ENCODE data around the gene RELL1.

RELL1 gene

DNA sequence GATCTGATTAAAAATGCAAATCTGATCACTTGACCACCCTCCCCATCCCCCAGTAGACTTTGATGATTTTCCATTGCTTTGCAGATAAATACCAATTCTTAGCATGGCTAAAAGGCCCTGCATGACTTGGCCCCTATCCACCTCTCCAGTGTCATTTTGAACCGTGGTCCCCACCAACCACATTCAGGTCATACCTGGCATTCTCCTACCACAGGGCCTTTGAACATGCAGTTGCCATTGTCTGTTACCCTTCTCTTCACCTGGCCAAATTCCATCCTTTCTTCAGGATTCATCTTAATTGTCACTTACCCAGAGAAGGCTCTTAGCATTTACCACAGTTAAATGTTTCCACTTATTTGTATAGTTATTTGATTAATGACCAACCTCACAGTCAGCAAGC lies 36.9 kb upstream of the RELL1 start:
- Histone ChIP-seq H3K36me3 (ENCODE audit: control insufficient read depth in 1 of 2, insufficient read depth in 2 of 2, low read length in 2 of 2) (no peaks in the 10 kb centered on the region), H3K9ac (ENCODE audit: low read depth in 1 of 2, low read length in 2 of 2) (no peak overlapping the region), H3K27me3 (ENCODE audit: control insufficient read depth in 1 of 2, insufficient read depth in 2 of 2, low read length in 2 of 2) (no peaks in the 10 kb centered on the region), H3K4me3 (ENCODE audit: low read depth in 1 of 2, low read length in 2 of 2) (no peak overlapping the region), H3K4me1 (ENCODE audit: control insufficient read depth in 1 of 2, insufficient read depth in 2 of 2, low read length in 2 of 2) (peaks cover 0 to 7% of the 10 kb centered on the region in 2 donors), H3K9me3 (ENCODE audit: control insufficient read depth in 1 of 2, low read length in 2 of 2) (no peaks in the 10 kb centered on the region), H3K27ac (ENCODE audit: low read depth, low read length) (no peak overlapping the region)

DNA sequence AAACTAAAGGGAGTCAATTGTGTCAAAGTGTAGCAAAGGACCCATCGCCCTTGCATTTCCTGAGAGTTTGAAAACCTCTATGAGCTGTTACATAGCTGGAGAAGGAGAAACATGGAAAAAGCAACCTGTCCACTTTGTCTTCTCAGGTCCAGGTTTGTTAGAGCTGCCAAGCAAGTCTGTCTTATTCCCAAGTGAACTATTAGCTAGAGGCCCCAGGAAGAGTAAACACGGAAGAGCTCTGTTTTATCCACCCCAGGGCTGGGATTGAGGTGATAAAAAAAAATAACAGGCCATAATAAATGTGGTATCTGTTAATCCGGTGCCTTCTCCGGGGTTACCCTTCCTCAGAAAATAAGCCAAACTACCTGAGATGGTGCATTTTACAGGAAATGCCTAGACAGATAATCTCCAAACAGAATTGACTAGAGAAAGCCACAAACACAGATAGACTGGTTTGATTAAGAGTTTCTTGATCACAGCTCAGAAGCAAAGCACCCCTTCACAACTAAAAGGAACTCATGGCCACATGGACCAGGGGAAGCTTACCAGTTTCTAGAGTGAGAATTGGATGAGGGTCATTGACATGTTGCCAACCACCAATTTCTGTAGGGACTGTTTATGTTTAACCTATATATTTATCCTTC lies 35.9 kb upstream of the RELL1 start:
- no peak overlapping the region for H3K27ac ChIP-seq (ENCODE audit: low read depth, low read length)
- H3K4me1 ChIP-seq (ENCODE audit: control insufficient read depth in 1 of 2, insufficient read depth in 2 of 2, low read length in 2 of 2) = peaks cover 0 to 7% of the 10 kb centered on the region in 2 donors
- no peaks in the 10 kb centered on the region for H3K9me3 ChIP-seq (ENCODE audit: control insufficient read depth in 1 of 2, low read length in 2 of 2)
- no peak overlapping the region for H3K9ac ChIP-seq (ENCODE audit: low read depth in 1 of 2, low read length in 2 of 2)
- H3K4me3 ChIP-seq (ENCODE audit: low read depth in 1 of 2, low read length in 2 of 2) = no peak overlapping the region
- H3K27me3 ChIP-seq (ENCODE audit: control insufficient read depth in 1 of 2, insufficient read depth in 2 of 2, low read length in 2 of 2) = no peaks in the 10 kb centered on the region
- H3K36me3 ChIP-seq (ENCODE audit: control insufficient read depth in 1 of 2, insufficient read depth in 2 of 2, low read length in 2 of 2) = no peaks in the 10 kb centered on the region

DNA sequence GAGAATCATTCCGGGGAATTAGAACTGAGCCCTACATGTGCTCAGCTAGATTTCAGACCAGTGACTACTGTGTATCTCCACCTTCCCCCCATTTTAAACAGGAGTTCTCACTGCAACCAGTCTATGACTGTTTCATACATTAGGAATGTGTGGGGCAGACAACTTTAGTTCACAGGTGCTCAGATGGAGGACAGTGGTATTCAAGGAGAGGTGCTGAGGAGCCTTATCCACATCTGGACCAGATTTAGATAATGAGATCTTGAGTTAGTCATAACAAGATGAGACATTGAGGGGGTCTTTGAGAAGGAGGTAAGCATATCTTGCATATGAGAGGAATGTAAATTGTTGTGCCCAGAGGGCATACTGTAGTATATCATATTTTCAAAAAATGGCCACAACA lies 32.8 kb upstream of the RELL1 start:
- Histone ChIP-seq H3K4me3 (ENCODE audit: low read depth in 1 of 2, low read length in 2 of 2) (no peak overlapping the region), H3K9ac (ENCODE audit: low read depth in 1 of 2, low read length in 2 of 2) (no peak overlapping the region), H3K36me3 (ENCODE audit: control insufficient read depth in 1 of 2, insufficient read depth in 2 of 2, low read length in 2 of 2) (no peaks in the 10 kb centered on the region), H3K4me1 (ENCODE audit: control insufficient read depth in 1 of 2, insufficient read depth in 2 of 2, low read length in 2 of 2) (peaks cover 0 to 23% of the 10 kb centered on the region in 2 donors), H3K9me3 (ENCODE audit: control insufficient read depth in 1 of 2, low read length in 2 of 2) (no peaks in the 10 kb centered on the region), H3K27ac (ENCODE audit: low read depth, low read length) (no peak overlapping the region), H3K27me3 (ENCODE audit: control insufficient read depth in 1 of 2, insufficient read depth in 2 of 2, low read length in 2 of 2) (no peaks in the 10 kb centered on the region)

DNA sequence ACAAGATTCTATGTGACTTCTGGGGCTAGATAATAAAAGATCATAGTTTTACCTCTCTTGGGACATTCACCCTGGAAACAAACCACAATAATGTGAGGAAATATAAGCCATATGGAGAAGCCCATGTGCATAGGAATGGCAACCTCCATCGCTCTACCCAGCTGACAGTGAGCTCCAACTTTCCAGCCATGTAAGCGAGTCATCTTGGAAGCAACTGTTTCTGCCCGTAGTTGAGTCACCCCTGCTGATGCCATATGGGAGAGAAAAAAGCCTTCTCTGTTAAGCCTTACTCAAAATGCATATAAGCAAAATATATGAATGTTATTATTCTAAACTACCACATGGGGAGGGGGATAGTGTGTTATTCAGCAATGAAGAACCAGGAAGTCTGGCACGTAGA lies 31.4 kb upstream of the RELL1 start:
- Histone ChIP-seq H3K4me1 (ENCODE audit: control insufficient read depth in 1 of 2, insufficient read depth in 2 of 2, low read length in 2 of 2) (peaks cover 0 to 23% of the 10 kb centered on the region in 2 donors), H3K9me3 (ENCODE audit: control insufficient read depth in 1 of 2, low read length in 2 of 2) (no peaks in the 10 kb centered on the region), H3K36me3 (ENCODE audit: control insufficient read depth in 1 of 2, insufficient read depth in 2 of 2, low read length in 2 of 2) (no peaks in the 10 kb centered on the region), H3K27me3 (ENCODE audit: control insufficient read depth in 1 of 2, insufficient read depth in 2 of 2, low read length in 2 of 2) (no peaks in the 10 kb centered on the region), H3K9ac (ENCODE audit: low read depth in 1 of 2, low read length in 2 of 2) (no peak overlapping the region), H3K27ac (ENCODE audit: low read depth, low read length) (no peak overlapping the region), H3K4me3 (ENCODE audit: low read depth in 1 of 2, low read length in 2 of 2) (no peak overlapping the region)

DNA sequence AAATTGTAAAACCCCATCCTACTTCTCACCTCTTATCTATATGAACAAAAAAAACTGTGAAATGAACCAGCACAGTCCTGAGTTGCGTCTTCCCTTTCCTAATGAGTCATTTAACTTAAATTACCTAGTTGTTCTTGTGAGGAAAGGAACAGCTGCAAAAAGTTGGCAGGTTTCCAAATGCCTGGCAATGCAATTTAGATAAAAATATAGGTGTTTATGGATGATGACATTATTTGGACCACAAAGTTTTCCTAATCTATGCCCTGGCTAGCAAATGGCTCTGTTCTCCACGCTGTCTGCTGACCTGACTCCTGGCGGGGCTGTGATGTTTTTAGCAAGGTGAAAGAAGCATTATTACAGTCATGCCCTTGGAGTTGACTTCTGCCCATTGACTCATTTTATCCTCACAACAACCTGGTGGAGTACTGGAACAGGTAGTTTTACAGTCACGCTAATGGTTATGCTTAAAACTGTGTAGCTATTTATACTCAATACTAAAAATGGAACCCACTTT lies 29.8 kb upstream of the RELL1 start:
- H3K27ac ChIP-seq (ENCODE audit: low read depth, low read length) = no peak overlapping the region
- no peaks in the 10 kb centered on the region for H3K9me3 ChIP-seq (ENCODE audit: control insufficient read depth in 1 of 2, low read length in 2 of 2)

DNA sequence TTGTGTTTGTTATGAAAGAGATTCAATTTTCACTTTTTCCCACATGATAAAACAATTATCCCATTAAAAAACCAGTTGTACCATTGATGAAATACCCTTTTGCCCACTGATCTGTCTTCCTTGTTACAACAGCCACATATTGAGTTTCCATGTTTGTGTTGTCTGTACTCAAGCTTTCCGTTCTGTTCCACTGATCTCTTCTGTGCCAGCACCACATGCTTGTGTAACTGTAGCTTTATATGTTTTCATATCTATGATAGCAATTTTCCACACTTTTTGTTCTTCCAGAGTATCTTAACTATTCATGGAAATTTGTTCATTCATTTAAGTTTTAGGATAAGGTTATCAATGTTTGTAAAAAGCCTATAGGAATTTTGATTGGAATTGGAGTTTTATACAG lies 24.3 kb upstream of the RELL1 start:
- H3K4me3 ChIP-seq (ENCODE audit: low read depth in 1 of 2, low read length in 2 of 2) = no peak overlapping the region
- H3K27me3 ChIP-seq (ENCODE audit: control insufficient read depth in 1 of 2, insufficient read depth in 2 of 2, low read length in 2 of 2) = no peaks in the 10 kb centered on the region
- H3K9me3 ChIP-seq (ENCODE audit: control insufficient read depth in 1 of 2, low read length in 2 of 2) = no peaks in the 10 kb centered on the region
- no peak overlapping the region for H3K9ac ChIP-seq (ENCODE audit: low read depth in 1 of 2, low read length in 2 of 2)
- H3K27ac ChIP-seq (ENCODE audit: low read depth, low read length) = no peak overlapping the region
- H3K4me1 ChIP-seq (ENCODE audit: control insufficient read depth in 1 of 2, insufficient read depth in 2 of 2, low read length in 2 of 2) = peaks cover 0 to 5% of the 10 kb centered on the region in 2 donors
- no peaks in the 10 kb centered on the region for H3K36me3 ChIP-seq (ENCODE audit: control insufficient read depth in 1 of 2, insufficient read depth in 2 of 2, low read length in 2 of 2)

More for the DNA sequence above, 29.8 kb upstream of the RELL1 start:
- H3K9ac ChIP-seq (ENCODE audit: low read depth in 1 of 2, low read length in 2 of 2) = no peak overlapping the region
- H3K4me1 ChIP-seq (ENCODE audit: control insufficient read depth in 1 of 2, insufficient read depth in 2 of 2, low read length in 2 of 2) = peaks cover 0 to 16% of the 10 kb centered on the region in 2 donors
- no peaks in the 10 kb centered on the region for H3K36me3 ChIP-seq (ENCODE audit: control insufficient read depth in 1 of 2, insufficient read depth in 2 of 2, low read length in 2 of 2)
- H3K27me3 ChIP-seq (ENCODE audit: control insufficient read depth in 1 of 2, insufficient read depth in 2 of 2, low read length in 2 of 2) = no peaks in the 10 kb centered on the region
- H3K4me3 ChIP-seq (ENCODE audit: low read depth in 1 of 2, low read length in 2 of 2) = no peak overlapping the region

DNA sequence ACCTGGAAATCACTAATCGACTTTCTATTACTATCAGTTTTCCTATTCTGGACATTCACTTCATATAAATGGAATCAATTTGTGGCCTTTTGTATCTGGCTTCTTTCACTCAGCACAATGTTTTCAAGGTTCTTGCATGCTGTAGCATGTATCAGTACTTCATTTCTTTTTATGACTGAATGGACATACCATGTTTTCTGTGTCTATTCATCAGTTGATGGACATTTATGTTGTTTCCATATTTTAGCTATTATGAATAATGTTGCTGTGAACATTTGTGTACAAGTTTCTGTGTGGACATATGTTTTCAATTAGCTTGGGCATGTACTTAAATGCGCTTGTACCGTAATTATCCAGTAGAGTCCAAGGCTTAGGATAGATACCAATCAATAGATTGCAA lies 19.9 kb upstream of the RELL1 start:
- H3K9me3 ChIP-seq (ENCODE audit: control insufficient read depth in 1 of 2, low read length in 2 of 2) = no peaks in the 10 kb centered on the region
- H3K9ac ChIP-seq (ENCODE audit: low read depth in 1 of 2, low read length in 2 of 2) = no peak overlapping the region
- H3K4me1 ChIP-seq (ENCODE audit: control insufficient read depth in 1 of 2, insufficient read depth in 2 of 2, low read length in 2 of 2) = peaks cover 0 to under 1% of the 10 kb centered on the region in 2 donors
- no peaks in the 10 kb centered on the region for H3K27me3 ChIP-seq (ENCODE audit: control insufficient read depth in 1 of 2, insufficient read depth in 2 of 2, low read length in 2 of 2)
- H3K27ac ChIP-seq (ENCODE audit: low read depth, low read length) = no peak overlapping the region
- H3K4me3 ChIP-seq (ENCODE audit: low read depth in 1 of 2, low read length in 2 of 2) = no peak overlapping the region
- H3K36me3 ChIP-seq (ENCODE audit: control insufficient read depth in 1 of 2, insufficient read depth in 2 of 2, low read length in 2 of 2) = no peaks in the 10 kb centered on the region

DNA sequence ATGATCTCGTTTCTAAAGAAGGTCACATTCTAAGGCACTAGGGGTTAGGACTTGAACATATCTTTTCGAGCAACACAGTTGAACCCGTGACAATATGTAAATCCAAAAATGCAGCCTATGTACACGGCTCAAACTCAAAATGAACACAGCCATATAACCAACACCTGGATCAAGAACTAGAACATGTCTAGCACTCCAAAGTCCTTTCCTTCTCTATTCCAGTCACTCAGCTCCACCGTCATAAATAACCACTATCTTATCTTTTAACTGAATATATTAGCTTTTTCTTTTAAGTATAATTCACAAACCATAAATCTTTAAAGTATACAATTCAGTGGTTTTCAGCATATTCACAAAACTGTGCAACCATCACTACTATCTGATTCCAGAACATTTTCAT lies 19.4 kb upstream of the RELL1 start:
- no peak overlapping the region for H3K9ac ChIP-seq (ENCODE audit: low read depth in 1 of 2, low read length in 2 of 2)

DNA sequence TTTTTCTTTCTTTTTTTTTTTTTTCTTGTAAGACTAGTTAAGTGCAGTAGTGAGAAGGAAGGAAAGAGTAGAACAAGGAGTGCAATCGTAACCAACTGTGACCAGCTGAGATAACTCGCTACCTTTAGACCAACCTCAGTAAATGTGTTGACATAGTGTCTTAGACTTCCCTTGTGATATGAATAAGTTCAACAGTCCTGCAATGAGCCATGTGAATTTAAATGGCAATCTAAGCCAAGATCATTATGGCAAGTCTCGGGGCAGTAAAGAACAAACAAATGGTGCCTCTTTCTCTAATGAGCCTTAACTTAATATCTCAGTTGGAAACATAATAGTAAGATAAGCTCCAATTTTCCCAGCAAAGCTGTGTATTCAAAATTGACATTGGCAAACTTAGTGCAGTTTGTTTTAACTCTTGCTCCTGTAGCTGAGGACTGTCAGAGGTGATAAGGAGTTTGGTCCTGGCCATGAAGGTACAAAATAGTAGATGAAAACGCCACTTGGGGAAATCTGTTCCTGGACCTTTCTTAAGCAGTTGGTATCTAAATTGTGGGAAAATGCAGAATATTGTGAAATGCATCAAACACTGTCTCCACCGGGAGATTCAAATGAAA lies 13.8 kb upstream of the RELL1 start:
- Histone ChIP-seq H3K9me3 (ENCODE audit: control insufficient read depth in 1 of 2, low read length in 2 of 2) (no peaks in the 10 kb centered on the region), H3K9ac (ENCODE audit: low read depth in 1 of 2, low read length in 2 of 2) (no peak overlapping the region), H3K27me3 (ENCODE audit: control insufficient read depth in 1 of 2, insufficient read depth in 2 of 2, low read length in 2 of 2) (no peaks in the 10 kb centered on the region), H3K4me3 (ENCODE audit: low read depth in 1 of 2, low read length in 2 of 2) (no peak overlapping the region), H3K27ac (ENCODE audit: low read depth, low read length) (no peak overlapping the region), H3K36me3 (ENCODE audit: control insufficient read depth in 1 of 2, insufficient read depth in 2 of 2, low read length in 2 of 2) (no peaks in the 10 kb centered on the region), H3K4me1 (ENCODE audit: control insufficient read depth in 1 of 2, insufficient read depth in 2 of 2, low read length in 2 of 2) (peaks cover 13 to 22% of the 10 kb centered on the region in 2 donors)

More for the DNA sequence above, 19.4 kb upstream of the RELL1 start:
- Histone ChIP-seq H3K27ac (ENCODE audit: low read depth, low read length) (no peak overlapping the region), H3K27me3 (ENCODE audit: control insufficient read depth in 1 of 2, insufficient read depth in 2 of 2, low read length in 2 of 2) (no peaks in the 10 kb centered on the region), H3K36me3 (ENCODE audit: control insufficient read depth in 1 of 2, insufficient read depth in 2 of 2, low read length in 2 of 2) (no peaks in the 10 kb centered on the region), H3K4me3 (ENCODE audit: low read depth in 1 of 2, low read length in 2 of 2) (no peak overlapping the region), H3K9me3 (ENCODE audit: control insufficient read depth in 1 of 2, low read length in 2 of 2) (no peaks in the 10 kb centered on the region), H3K4me1 (ENCODE audit: control insufficient read depth in 1 of 2, insufficient read depth in 2 of 2, low read length in 2 of 2) (peaks cover 1 to 5% of the 10 kb centered on the region in 2 donors)

DNA sequence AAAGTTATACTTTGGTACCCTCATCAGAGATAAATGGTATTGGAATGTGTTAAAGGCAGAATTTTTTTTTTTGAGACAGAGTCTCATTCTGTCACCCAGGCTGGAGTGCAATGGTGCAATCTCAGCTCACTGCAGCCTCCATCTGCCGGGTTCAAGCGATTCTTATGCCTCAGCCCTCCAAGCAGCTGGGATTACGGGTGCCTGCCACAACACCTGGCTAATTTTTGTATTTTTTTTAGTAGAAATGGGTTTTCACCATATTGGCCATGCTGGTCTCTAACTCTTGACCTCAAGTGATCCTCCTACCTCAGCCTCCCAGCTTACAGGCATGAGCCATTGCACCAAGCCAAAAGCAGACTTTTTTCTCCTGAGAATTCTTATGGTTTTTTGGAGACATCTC lies 11.4 kb upstream of the RELL1 start:
- Histone ChIP-seq H3K36me3 (ENCODE audit: control insufficient read depth in 1 of 2, insufficient read depth in 2 of 2, low read length in 2 of 2) (no peaks in the 10 kb centered on the region), H3K9ac (ENCODE audit: low read depth in 1 of 2, low read length in 2 of 2) (no peak overlapping the region), H3K4me3 (ENCODE audit: low read depth in 1 of 2, low read length in 2 of 2) (no peak overlapping the region), H3K27me3 (ENCODE audit: control insufficient read depth in 1 of 2, insufficient read depth in 2 of 2, low read length in 2 of 2) (no peaks in the 10 kb centered on the region), H3K27ac (ENCODE audit: low read depth, low read length) (no peak overlapping the region), H3K4me1 (ENCODE audit: control insufficient read depth in 1 of 2, insufficient read depth in 2 of 2, low read length in 2 of 2) (peaks cover 13 to 22% of the 10 kb centered on the region in 2 donors), H3K9me3 (ENCODE audit: control insufficient read depth in 1 of 2, low read length in 2 of 2) (no peaks in the 10 kb centered on the region)
